Measurements from ENCODE around the gene FAM135A.
A peak's percentile ranks its signal among the peaks of the same experiment; 100 is the strongest.

Gene FAM135A

DNA sequence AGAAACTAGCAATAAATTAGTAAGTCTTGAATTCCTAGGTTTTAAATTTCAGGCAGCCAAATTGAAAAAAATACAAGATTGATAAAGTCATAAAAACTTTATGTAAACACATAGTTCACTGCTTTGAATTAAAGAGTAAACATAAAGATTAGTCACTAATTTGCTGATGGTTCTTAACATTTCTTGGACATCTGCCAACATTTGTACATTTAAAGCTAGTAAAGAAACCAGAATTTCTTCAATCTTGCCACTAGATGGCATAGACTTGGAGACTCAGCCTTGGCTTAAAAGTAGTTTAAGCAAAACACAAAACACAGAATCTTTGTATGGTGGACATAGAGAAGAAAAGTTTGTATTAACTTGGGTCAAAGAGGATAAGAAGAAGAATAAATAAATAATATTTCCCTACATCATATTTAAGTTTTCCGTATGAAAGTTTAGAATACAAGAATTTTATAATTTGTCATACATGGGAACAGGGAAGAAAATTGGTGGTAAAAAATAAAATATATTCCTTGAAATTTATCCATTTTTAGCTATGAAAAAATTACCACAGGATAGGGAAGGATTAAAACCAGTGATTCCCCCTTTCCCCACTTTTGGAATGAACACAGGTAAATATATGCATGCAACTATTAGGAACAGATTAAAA lies 41.7 kb upstream of the FAM135A start (continued):
- TF ChIP-seq, protein P1, sequence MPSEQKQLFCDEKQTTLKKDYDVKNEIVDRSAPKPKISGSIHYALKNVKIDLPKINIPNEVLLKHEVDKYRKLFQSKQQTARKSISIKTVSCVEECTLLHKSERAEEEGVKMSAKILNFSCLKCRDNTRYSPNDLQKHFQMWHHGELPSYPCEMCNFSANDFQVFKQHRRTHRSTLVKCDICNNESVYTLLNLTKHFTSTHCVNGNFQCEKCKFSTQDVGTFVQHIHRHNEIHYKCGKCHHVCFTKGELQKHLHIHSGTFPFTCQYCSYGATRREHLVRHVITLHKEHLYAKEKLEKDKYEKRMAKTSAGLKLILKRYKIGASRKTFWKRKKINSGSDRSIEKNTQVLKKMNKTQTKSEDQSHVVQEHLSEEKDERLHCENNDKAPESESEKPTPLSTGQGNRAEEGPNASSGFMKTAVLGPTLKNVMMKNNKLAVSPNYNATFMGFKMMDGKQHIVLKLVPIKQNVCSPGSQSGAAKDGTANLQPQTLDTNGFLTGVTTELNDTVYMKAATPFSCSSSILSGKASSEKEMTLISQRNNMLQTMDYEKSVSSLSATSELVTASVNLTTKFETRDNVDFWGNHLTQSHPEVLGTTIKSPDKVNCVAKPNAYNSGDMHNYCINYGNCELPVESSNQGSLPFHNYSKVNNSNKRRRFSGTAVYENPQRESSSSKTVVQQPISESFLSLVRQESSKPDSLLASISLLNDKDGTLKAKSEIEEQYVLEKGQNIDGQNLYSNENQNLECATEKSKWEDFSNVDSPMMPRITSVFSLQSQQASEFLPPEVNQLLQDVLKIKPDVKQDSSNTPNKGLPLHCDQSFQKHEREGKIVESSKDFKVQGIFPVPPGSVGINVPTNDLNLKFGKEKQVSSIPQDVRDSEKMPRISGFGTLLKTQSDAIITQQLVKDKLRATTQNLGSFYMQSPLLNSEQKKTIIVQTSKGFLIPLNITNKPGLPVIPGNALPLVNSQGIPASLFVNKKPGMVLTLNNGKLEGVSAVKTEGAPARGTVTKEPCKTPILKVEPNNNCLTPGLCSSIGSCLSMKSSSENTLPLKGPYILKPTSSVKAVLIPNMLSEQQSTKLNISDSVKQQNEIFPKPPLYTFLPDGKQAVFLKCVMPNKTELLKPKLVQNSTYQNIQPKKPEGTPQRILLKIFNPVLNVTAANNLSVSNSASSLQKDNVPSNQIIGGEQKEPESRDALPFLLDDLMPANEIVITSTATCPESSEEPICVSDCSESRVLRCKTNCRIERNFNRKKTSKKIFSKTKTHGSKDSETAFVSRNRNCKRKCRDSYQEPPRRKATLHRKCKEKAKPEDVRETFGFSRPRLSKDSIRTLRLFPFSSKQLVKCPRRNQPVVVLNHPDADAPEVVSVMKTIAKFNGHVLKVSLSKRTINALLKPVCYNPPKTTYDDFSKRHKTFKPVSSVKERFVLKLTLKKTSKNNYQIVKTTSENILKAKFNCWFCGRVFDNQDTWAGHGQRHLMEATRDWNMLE (tag by site-specific recombination; conservative IDR thresholded peaks at IDR 0.05; ENCODE audit: low read depth): no peak; the same call in 1 of the 2 replicates
- TF ChIP-seq ZNF623 (tag by site-specific recombination; IDR thresholded peaks at IDR 0.05) (no peak), BCL11A (tag by site-specific recombination; IDR thresholded peaks at IDR 0.05; ENCODE audit: low read depth) (peak; percentile 60; the same call in 1 of the 2 replicates), SETDB1 (IDR thresholded peaks at IDR 0.05; ENCODE audit: insufficient read length, low read length) (no peak), ZNF184 (tag by site-specific recombination; IDR thresholded peaks at IDR 0.05) (peak; percentile 70), SCRT1 (tag by site-specific recombination; IDR thresholded peaks at IDR 0.05; ENCODE audit: borderline replicate concordance) (no peak), ZNF701 (tag by site-specific recombination; IDR thresholded peaks at IDR 0.05) (no peak), ZNF324 (tag by site-specific recombination; IDR thresholded peaks at IDR 0.05) (peak; percentile 76; the same call in 1 of the 2 replicates), ZNF2 (tag by site-specific recombination; IDR thresholded peaks at IDR 0.05) (no peak; the same call in 1 of the 2 replicates), ZFP41 (tag by site-specific recombination; IDR thresholded peaks at IDR 0.05; ENCODE audit: borderline replicate concordance) (no peak), ZNF155 (tag by site-specific recombination; IDR thresholded peaks at IDR 0.05) (no peak), ZFP69B (tag by site-specific recombination; IDR thresholded peaks at IDR 0.05) (no peak), ZNF214 (tag by site-specific recombination; IDR thresholded peaks at IDR 0.05; ENCODE audit: borderline replicate concordance) (no peak), ZNF48 (tag by site-specific recombination; IDR thresholded peaks at IDR 0.05) (no peak), ZNF16 (tag by site-specific recombination; IDR thresholded peaks at IDR 0.05; ENCODE audit: low read depth) (no peak), ZNF791 (tag by site-specific recombination; IDR thresholded peaks at IDR 0.05) (no peak), ZNF560 (tag by site-specific recombination; IDR thresholded peaks at IDR 0.05; ENCODE audit: borderline replicate concordance) (no peak), PRDM1 (tag by site-specific recombination; IDR thresholded peaks at IDR 0.05) (0 out of 2 replicates have a peak, but pooled peaks have one; percentile 26), ZNF24 (tag by site-specific recombination; IDR thresholded peaks at IDR 0.05) (peak; percentile 91)
- TF ChIP-seq, protein P2, sequence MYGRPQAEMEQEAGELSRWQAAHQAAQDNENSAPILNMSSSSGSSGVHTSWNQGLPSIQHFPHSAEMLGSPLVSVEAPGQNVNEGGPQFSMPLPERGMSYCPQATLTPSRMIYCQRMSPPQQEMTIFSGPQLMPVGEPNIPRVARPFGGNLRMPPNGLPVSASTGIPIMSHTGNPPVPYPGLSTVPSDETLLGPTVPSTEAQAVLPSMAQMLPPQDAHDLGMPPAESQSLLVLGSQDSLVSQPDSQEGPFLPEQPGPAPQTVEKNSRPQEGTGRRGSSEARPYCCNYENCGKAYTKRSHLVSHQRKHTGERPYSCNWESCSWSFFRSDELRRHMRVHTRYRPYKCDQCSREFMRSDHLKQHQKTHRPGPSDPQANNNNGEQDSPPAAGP (tag by site-specific recombination; IDR thresholded peaks at IDR 0.05): no peak
- TF ChIP-seq, protein P3, sequence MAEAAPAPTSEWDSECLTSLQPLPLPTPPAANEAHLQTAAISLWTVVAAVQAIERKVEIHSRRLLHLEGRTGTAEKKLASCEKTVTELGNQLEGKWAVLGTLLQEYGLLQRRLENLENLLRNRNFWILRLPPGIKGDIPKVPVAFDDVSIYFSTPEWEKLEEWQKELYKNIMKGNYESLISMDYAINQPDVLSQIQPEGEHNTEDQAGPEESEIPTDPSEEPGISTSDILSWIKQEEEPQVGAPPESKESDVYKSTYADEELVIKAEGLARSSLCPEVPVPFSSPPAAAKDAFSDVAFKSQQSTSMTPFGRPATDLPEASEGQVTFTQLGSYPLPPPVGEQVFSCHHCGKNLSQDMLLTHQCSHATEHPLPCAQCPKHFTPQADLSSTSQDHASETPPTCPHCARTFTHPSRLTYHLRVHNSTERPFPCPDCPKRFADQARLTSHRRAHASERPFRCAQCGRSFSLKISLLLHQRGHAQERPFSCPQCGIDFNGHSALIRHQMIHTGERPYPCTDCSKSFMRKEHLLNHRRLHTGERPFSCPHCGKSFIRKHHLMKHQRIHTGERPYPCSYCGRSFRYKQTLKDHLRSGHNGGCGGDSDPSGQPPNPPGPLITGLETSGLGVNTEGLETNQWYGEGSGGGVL (tag by site-specific recombination; IDR thresholded peaks at IDR 0.05): 0 out of 2 replicates have a peak, but pooled peaks have one; percentile 15
- TF ChIP-seq, protein P4, sequence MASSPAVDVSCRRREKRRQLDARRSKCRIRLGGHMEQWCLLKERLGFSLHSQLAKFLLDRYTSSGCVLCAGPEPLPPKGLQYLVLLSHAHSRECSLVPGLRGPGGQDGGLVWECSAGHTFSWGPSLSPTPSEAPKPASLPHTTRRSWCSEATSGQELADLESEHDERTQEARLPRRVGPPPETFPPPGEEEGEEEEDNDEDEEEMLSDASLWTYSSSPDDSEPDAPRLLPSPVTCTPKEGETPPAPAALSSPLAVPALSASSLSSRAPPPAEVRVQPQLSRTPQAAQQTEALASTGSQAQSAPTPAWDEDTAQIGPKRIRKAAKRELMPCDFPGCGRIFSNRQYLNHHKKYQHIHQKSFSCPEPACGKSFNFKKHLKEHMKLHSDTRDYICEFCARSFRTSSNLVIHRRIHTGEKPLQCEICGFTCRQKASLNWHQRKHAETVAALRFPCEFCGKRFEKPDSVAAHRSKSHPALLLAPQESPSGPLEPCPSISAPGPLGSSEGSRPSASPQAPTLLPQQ (tag by site-specific recombination; IDR thresholded peaks at IDR 0.05): no peak
- TF ChIP-seq, protein P5, sequence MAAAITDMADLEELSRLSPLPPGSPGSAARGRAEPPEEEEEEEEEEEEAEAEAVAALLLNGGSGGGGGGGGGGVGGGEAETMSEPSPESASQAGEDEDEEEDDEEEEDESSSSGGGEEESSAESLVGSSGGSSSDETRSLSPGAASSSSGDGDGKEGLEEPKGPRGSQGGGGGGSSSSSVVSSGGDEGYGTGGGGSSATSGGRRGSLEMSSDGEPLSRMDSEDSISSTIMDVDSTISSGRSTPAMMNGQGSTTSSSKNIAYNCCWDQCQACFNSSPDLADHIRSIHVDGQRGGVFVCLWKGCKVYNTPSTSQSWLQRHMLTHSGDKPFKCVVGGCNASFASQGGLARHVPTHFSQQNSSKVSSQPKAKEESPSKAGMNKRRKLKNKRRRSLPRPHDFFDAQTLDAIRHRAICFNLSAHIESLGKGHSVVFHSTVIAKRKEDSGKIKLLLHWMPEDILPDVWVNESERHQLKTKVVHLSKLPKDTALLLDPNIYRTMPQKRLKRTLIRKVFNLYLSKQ (tag by site-specific recombination; IDR thresholded peaks at IDR 0.05; ENCODE audit: borderline replicate concordance): no peak
- TF ChIP-seq, protein P6, sequence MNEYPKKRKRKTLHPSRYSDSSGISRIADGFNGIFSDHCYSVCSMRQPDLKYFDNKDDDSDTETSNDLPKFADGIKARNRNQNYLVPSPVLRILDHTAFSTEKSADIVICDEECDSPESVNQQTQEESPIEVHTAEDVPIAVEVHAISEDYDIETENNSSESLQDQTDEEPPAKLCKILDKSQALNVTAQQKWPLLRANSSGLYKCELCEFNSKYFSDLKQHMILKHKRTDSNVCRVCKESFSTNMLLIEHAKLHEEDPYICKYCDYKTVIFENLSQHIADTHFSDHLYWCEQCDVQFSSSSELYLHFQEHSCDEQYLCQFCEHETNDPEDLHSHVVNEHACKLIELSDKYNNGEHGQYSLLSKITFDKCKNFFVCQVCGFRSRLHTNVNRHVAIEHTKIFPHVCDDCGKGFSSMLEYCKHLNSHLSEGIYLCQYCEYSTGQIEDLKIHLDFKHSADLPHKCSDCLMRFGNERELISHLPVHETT (tag by site-specific recombination; IDR thresholded peaks at IDR 0.05): peak; percentile 83
- TF ChIP-seq, protein P7, sequence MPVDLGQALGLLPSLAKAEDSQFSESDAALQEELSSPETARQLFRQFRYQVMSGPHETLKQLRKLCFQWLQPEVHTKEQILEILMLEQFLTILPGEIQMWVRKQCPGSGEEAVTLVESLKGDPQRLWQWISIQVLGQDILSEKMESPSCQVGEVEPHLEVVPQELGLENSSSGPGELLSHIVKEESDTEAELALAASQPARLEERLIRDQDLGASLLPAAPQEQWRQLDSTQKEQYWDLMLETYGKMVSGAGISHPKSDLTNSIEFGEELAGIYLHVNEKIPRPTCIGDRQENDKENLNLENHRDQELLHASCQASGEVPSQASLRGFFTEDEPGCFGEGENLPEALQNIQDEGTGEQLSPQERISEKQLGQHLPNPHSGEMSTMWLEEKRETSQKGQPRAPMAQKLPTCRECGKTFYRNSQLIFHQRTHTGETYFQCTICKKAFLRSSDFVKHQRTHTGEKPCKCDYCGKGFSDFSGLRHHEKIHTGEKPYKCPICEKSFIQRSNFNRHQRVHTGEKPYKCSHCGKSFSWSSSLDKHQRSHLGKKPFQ (tag by site-specific recombination; IDR thresholded peaks at IDR 0.05): 0 out of 2 replicates have a peak, but pooled peaks have one; percentile 33

All from HEK293 (cell line).